CD4-positive, alpha-beta T cell treated with Interleukin-17A for 4 hours (primary cell): Measurements from ENCODE around the gene MOCS2.
A peak's percentile ranks its signal among the peaks of the same experiment; 100 is the strongest.

Source experiments
- DNase-seq: peaks from one replicate; pipeline ENCODE4 v3.0.0-alpha.2; 2020; ENCODE audit warnings: mixed read lengths

MOCS2 gene

GRCh38 chr5:53091289-53091688, 18.3 kb downstream of the MOCS2 start:
- no peak for DNase-seq

- no peak for DNase-seq
These were observed 19.3 kb downstream of the MOCS2 start for GRCh38 chr5:53090229-53090628.

- no peak for DNase-seq
These were observed 20.0 kb downstream of the MOCS2 start for GRCh38 chr5:53089481-53089991.

- no peak for DNase-seq
These were observed 21.9 kb downstream of the MOCS2 start for GRCh38 chr5:53087621-53088121.

- no peak for DNase-seq
These were observed 22.4 kb downstream of the MOCS2 start for GRCh38 chr5:53087171-53087570.

- no peak for DNase-seq
These were observed 24.9 kb downstream of the MOCS2 start for GRCh38 chr5:53084546-53085255.

- no peak for DNase-seq
These were observed 25.6 kb downstream of the MOCS2 start for GRCh38 chr5:53083927-53084326.

- no peak for DNase-seq
These were observed 29.3 kb downstream of the MOCS2 start for GRCh38 chr5:53080271-53080670.

GRCh38 chr5:53076014-53076583, 33.5 kb downstream of the MOCS2 start:
- no peak for DNase-seq

- DNase-seq: no peak
These were observed 36.2 kb downstream of the MOCS2 start for GRCh38 chr5:53073348-53073747.

- no peak for DNase-seq
These were observed 37.8 kb downstream of the MOCS2 start for GRCh38 chr5:53071738-53072137.

- DNase-seq: no peak
These were observed 38.3 kb downstream of the MOCS2 start for GRCh38 chr5:53071298-53071697.

- peak; percentile 13 for DNase-seq
These were observed 39.9 kb downstream of the MOCS2 start for GRCh38 chr5:53069626-53070025.

GRCh38 chr5:53068291-53068836, 41.2 kb downstream of the MOCS2 start:
- no peak for DNase-seq

- no peak for DNase-seq
These were observed 41.9 kb downstream of the MOCS2 start for GRCh38 chr5:53067641-53068040.

GRCh38 chr5:53066088-53066487, 43.5 kb downstream of the MOCS2 start:
- no peak for DNase-seq

GRCh38 chr5:53063791-53064190, 45.8 kb downstream of the MOCS2 start:
- no peak for DNase-seq

GRCh38 chr5:53063176-53063575, 46.4 kb downstream of the MOCS2 start:
- no peak for DNase-seq

- DNase-seq: no peak
These were observed 50.3 kb downstream of the MOCS2 start for GRCh38 chr5:53059281-53059680.

GRCh38 chr5:53055365-53055764, 54.2 kb downstream of the MOCS2 start:
- no peak for DNase-seq

GRCh38 chr5:53053364-53053763, 56.2 kb downstream of the MOCS2 start:
- DNase-seq: no peak

- DNase-seq: no peak
These were observed 57.1 kb downstream of the MOCS2 start for GRCh38 chr5:53052499-53052898.

GRCh38 chr5:53048248-53048647, 61.3 kb downstream of the MOCS2 start:
- DNase-seq: no peak
